H9 (cell line): Measurements from ENCODE around the gene SOCS1. TPM values are rescaled to one million over a fixed set of nuclear protein-coding genes. Genes with fewer than 3 reads are reported as not detected.

ENCODE experiments used
- DNase-seq: peaks from one replicate; pipeline ENCODE4 v3.0.0-alpha.2; 2017
- H2AFZ ChIP-seq: one replicate; pipeline ENCODE4 v1.6.1; 2013; ENCODE audit warnings: mild to moderate bottlenecking, low read length, control low read depth, moderate library complexity
- H2AK5ac ChIP-seq: 2 replicates; pipeline ENCODE4 v1.6.1; 2013; ENCODE audit warnings: low read length, control low read depth, mixed read lengths; ENCODE audit not compliant: insufficient read length
- H2BK120ac ChIP-seq: one replicate; pipeline ENCODE4 v1.6.1; 2013; ENCODE audit warnings: low read depth, mild to moderate bottlenecking, low read length, control low read depth, inconsistent platforms; ENCODE audit not compliant: poor library complexity, severe bottlenecking
- H2BK12ac ChIP-seq: 2 replicates; pipeline ENCODE4 v1.6.1; 2013; ENCODE audit warnings: low read length, control low read depth, mixed read lengths, low read depth; ENCODE audit not compliant: insufficient read length
- H2BK15ac ChIP-seq: 2 replicates; pipeline ENCODE4 v1.6.1; 2013; ENCODE audit warnings: low read depth, low read length, control low read depth
- H2BK20ac ChIP-seq: one replicate; pipeline ENCODE4 v1.6.1; 2013; ENCODE audit warnings: low read depth, mild to moderate bottlenecking, low read length, control low read depth, inconsistent platforms; ENCODE audit not compliant: poor library complexity, severe bottlenecking
- H2BK5ac ChIP-seq: 2 replicates; pipeline ENCODE4 v1.6.1; 2013; ENCODE audit warnings: low read length, control low read depth, mixed read lengths; ENCODE audit not compliant: insufficient read length
- H3K14ac ChIP-seq: 2 replicates; pipeline ENCODE4 v1.6.1; 2013; ENCODE audit warnings: low read length, control low read depth; ENCODE audit not compliant: insufficient read depth
- H3K18ac ChIP-seq: 2 replicates; pipeline ENCODE4 v1.6.1; 2013; ENCODE audit warnings: low read depth, mild to moderate bottlenecking, mixed read lengths, low read length, control low read depth; ENCODE audit not compliant: insufficient read length
- H3K23ac ChIP-seq: 2 replicates; pipeline ENCODE4 v1.6.1; 2013; ENCODE audit warnings: low read length, control low read depth, mixed read lengths, low read depth; ENCODE audit not compliant: insufficient read length
- H3K23me2 ChIP-seq: 2 replicates; pipeline ENCODE4 v1.6.1; 2013; ENCODE audit warnings: low read depth, mild to moderate bottlenecking, mixed read lengths, low read length, control low read depth; ENCODE audit not compliant: insufficient read length, poor library complexity, severe bottlenecking
- H3K27ac ChIP-seq: 2 replicates; pipeline ENCODE4 v1.5.1; 2013; ENCODE audit warnings: low read length, control low read depth, mixed read lengths, low read depth; ENCODE audit not compliant: insufficient read length
- H3K27me3 ChIP-seq: 2 replicates; pipeline ENCODE4 v1.6.1; 2013; ENCODE audit warnings: low read length, control low read depth, inconsistent platforms; ENCODE audit not compliant: insufficient read depth
- H3K4ac ChIP-seq: 2 replicates; pipeline ENCODE4 v1.6.1; 2013; ENCODE audit warnings: low read depth, mild to moderate bottlenecking, control low read depth, inconsistent platforms, low read length, moderate library complexity
- H3K4me1 ChIP-seq: 2 replicates; pipeline ENCODE4 v1.6.1; 2013; ENCODE audit warnings: low read length, control low read depth, inconsistent platforms; ENCODE audit not compliant: insufficient read depth
- H3K4me2 ChIP-seq: 2 replicates; pipeline ENCODE4 v1.6.1; 2013; ENCODE audit warnings: low read length, control low read depth, mixed read lengths; ENCODE audit not compliant: insufficient read length, insufficient read depth
- H3K56ac ChIP-seq: 2 replicates; pipeline ENCODE4 v1.6.1; 2013; ENCODE audit warnings: low read depth, mild to moderate bottlenecking, mixed read lengths, low read length, control low read depth; ENCODE audit not compliant: insufficient read length
- H3K79me1 ChIP-seq: 2 replicates; pipeline ENCODE4 v1.6.1; 2013; ENCODE audit warnings: low read depth, mild to moderate bottlenecking, moderate library complexity, low read length, control low read depth, inconsistent platforms; ENCODE audit not compliant: insufficient read depth, poor library complexity, severe bottlenecking
- H3K79me2 ChIP-seq: 2 replicates; pipeline ENCODE4 v1.6.1; 2013; ENCODE audit warnings: low read length, control low read depth, inconsistent platforms; ENCODE audit not compliant: insufficient read depth
- H3K9ac ChIP-seq: 2 replicates; pipeline ENCODE4 v1.6.1; 2013; ENCODE audit warnings: low read length, control low read depth, mixed read lengths; ENCODE audit not compliant: insufficient read length; ENCODE audit errors: extremely low read depth
- H3K9me3 ChIP-seq: one replicate; pipeline ENCODE4 v1.6.1; 2013; ENCODE audit warnings: low read depth, low read length, inconsistent platforms; ENCODE audit not compliant: control insufficient read depth
- H3T11ph ChIP-seq: one replicate; pipeline ENCODE4 v1.6.1; 2013; ENCODE audit warnings: mild to moderate bottlenecking, low read length, control low read depth, inconsistent platforms
- H4K20me1 ChIP-seq: one replicate; pipeline ENCODE4 v1.6.1; 2013; ENCODE audit not compliant: control insufficient read depth, insufficient read length, insufficient read depth
- H4K5ac ChIP-seq: 2 replicates; pipeline ENCODE4 v1.6.1; 2013; ENCODE audit warnings: low read depth, mild to moderate bottlenecking, mixed read lengths, low read length, control low read depth; ENCODE audit not compliant: insufficient read length
- H4K8ac ChIP-seq: replicated peaks from 2 replicates; pipeline ENCODE4 v1.6.1; 2013; ENCODE audit warnings: low read length, control low read depth, mixed read lengths, low read depth; ENCODE audit not compliant: insufficient read length
- H4K91ac ChIP-seq: 2 replicates; pipeline ENCODE4 v1.6.1; 2013; ENCODE audit warnings: low read depth, mild to moderate bottlenecking, moderate library complexity, mixed read lengths, low read length, control low read depth; ENCODE audit not compliant: insufficient read length
- H3K27ac Mint-ChIP-seq, 3 experiments: 2 replicates in 2 of 3; 3 replicates in 1 of 3; pipeline ENCODE4 v1.8.0; 2020 to 2021; ENCODE audit warnings: mixed read lengths in 3 of 3, mild to moderate bottlenecking in 1 of 3, moderate library complexity in 1 of 3
- H3K27me3 Mint-ChIP-seq: 2 replicates; pipeline ENCODE4 v1.8.0; 2021; ENCODE audit warnings: low read depth, mild to moderate bottlenecking, moderate library complexity, mixed read lengths
- H3K36me3 Mint-ChIP-seq, 3 experiments: 2 replicates in 2 of 3; 3 replicates in 1 of 3; pipeline ENCODE4 v1.8.0; 2020 to 2021; ENCODE audit warnings: low read depth in 3 of 3, mixed read lengths in 3 of 3; ENCODE audit not compliant: insufficient read depth in 1 of 3
- H3K4me1 Mint-ChIP-seq, 2 experiments: 2 replicates each; pipeline ENCODE4 v1.8.0; 2020; ENCODE audit warnings: mixed read lengths in 2 of 2
- H3K4me3 Mint-ChIP-seq, 2 experiments: 2 replicates in 1 of 2; 3 replicates in 1 of 2; pipeline ENCODE4 v1.8.0; 2020 to 2021; ENCODE audit warnings: mild to moderate bottlenecking in 2 of 2, mixed read lengths in 2 of 2, moderate library complexity in 1 of 2
- H3K9me3 Mint-ChIP-seq, 2 experiments: 2 replicates in 1 of 2; 3 replicates in 1 of 2; pipeline ENCODE4 v1.8.0; 2020; ENCODE audit warnings: mild to moderate bottlenecking in 2 of 2, mixed read lengths in 2 of 2, moderate library complexity in 1 of 2
- CTCF ChIP-seq: fragments of 200-600 bp; sonication (generic); conservative IDR thresholded peaks from 3 replicates; pipeline ENCODE4 v1.8.0; 2021; ENCODE audit warnings: antibody characterized with exemption, mild to moderate bottlenecking
- WGBS: extraction: QIAGEN DNeasy Blood & Tissue Kit; methylation state at CpG from one replicate; pipeline ENCODE4 v1.1.7; 2013; ENCODE audit warnings: missing lambda C conversion rate, low lambda C conversion rate, mixed read lengths; ENCODE audit not compliant: insufficient read length; ENCODE audit errors: extremely low coverage; 5-methylcytosine and 5-hydroxymethylcytosine counted together
- total RNA-seq: library from RNA; stranded (reverse); gene quantifications from 2 replicates; pipeline ENCODE4 v1.2.1, GENCODE V29; 2021

The SOCS1 gene
- total RNA-seq, 1 experiment from 2014 or later: 11.0 TPM

- Histone ChIP-seq H3K4ac (no peak overlapping the region), H3K4me1 (peaks cover 3% of the 10 kb centered on the region; the same call in 1 of the 2 replicates), H4K5ac (no peak overlapping the region), H2BK12ac (no peak overlapping the region), H3K27ac (no peak overlapping the region), H2AFZ (no peak overlapping the region), H2BK5ac (no peak overlapping the region), H3K9ac (no peak overlapping the region), H3K4me2 (no peak overlapping the region), H3K18ac (no peak overlapping the region), H3K56ac (no peak overlapping the region), H3K23me2 (no peaks in the 10 kb centered on the region), H3K14ac (no peak overlapping the region), H3T11ph (no peak overlapping the region), H3K9me3 (no peaks in the 10 kb centered on the region), H3K27me3 (no peaks in the 10 kb centered on the region), H2AK5ac (no peak overlapping the region), H3K79me2 (0 out of 2 replicates have a peak, but pooled peaks cover 2% of the 10 kb centered on the region), H4K91ac (no peak overlapping the region), H2BK120ac (no peak overlapping the region), H3K23ac (no peak overlapping the region), H4K20me1 (no peaks in the 10 kb centered on the region), H2BK15ac (no peak overlapping the region), H4K8ac (no peak overlapping the region), H2BK20ac (no peak overlapping the region), H3K79me1 (no peaks in the 10 kb centered on the region)
- H3K9me3 Mint-ChIP-seq: no peaks in the 10 kb centered on the region; a peak in 1 of 5 replicates
- no peak for TF ChIP-seq CTCF
- no peaks in the 10 kb centered on the region for H3K27me3 Mint-ChIP-seq
- no peak for DNase-seq
- H3K4me1 Mint-ChIP-seq: peaks cover 17 to 23% of the 10 kb centered on the region in 2 experiments
- H3K36me3 Mint-ChIP-seq: no peaks in the 10 kb centered on the region
- H3K4me3 Mint-ChIP-seq: no peak overlapping the region
- no peak overlapping the region for H3K27ac Mint-ChIP-seq
- WGBS: no CpG with 5 or more reads among the region's 7 CpGs
Observed at GRCh38 chr16:11300560-11300892, 44.5 kb upstream of the SOCS1 start.
